Kidney (tissue), 14 donors: ENCODE measurements around the gene KCNAB2. TPM values are rescaled to one million over a fixed set of nuclear protein-coding genes. Genes with fewer than 3 reads are reported as not detected.

ENCODE experiments used
- DNase-seq, 5 donors: peaks; one replicate each; pipeline ENCODE4 v3.0.0-alpha.2; 2013 to 2020
- FAIRE-seq: peaks from 2 replicates; lab custom pipeline; 2012; peaks lifted over from hg19 to GRCh38; lab: Jason Lieb, UNC
- H3K27ac ChIP-seq, 2 donors: one replicate each; pipeline ENCODE4 v1.7.0; 2013; ENCODE audit warnings: low read depth in 2 of 2, low read length in 2 of 2, inconsistent platforms in 1 of 2
- H3K27me3 ChIP-seq: one replicate; pipeline ENCODE4 v1.7.1; 2013; ENCODE audit warnings: low read length, inconsistent platforms; ENCODE audit not compliant: control insufficient read depth, insufficient read depth
- H3K36me3 ChIP-seq, 3 donors: one replicate each; pipeline versions ENCODE4 v1.7.0 to v1.7.1; 2013; ENCODE audit warnings: low read length in 3 of 3, control low read depth in 1 of 3, inconsistent platforms in 1 of 3; ENCODE audit not compliant: insufficient read depth in 3 of 3, control insufficient read depth in 2 of 3
- H3K4me1 ChIP-seq, 3 donors: one replicate each; pipeline versions ENCODE4 v1.7.0 to v1.7.1; 2013; ENCODE audit warnings: low read length in 3 of 3, inconsistent platforms in 1 of 3, low read depth in 1 of 3; ENCODE audit not compliant: control insufficient read depth in 2 of 3, insufficient read depth in 2 of 3
- H3K4me3 ChIP-seq, 3 donors: one replicate each; pipeline versions ENCODE4 v1.7.0 to v1.8.1; 2013; ENCODE audit warnings: low read length in 3 of 3, control low read depth in 1 of 3, inconsistent platforms in 1 of 3
- H3K9ac ChIP-seq, 3 donors: one replicate each; pipeline versions ENCODE4 v1.7.0 to v1.7.1; 2013; ENCODE audit warnings: low read length in 3 of 3, control low read depth in 1 of 3, inconsistent platforms in 1 of 3
- H3K9me3 ChIP-seq, 3 donors: one replicate each; pipeline versions ENCODE4 v1.7.0 to v1.7.1; 2013; ENCODE audit warnings: low read length in 3 of 3, control low read depth in 1 of 3, inconsistent platforms in 1 of 3; ENCODE audit not compliant: control insufficient read depth in 2 of 3, insufficient read depth in 1 of 3
- intact Hi-C: fragments of 100-400 bp; cut with DNase I; formaldehyde crosslinking; loops from one replicate; pipeline ENCODE4 v1.11.1; 2022
- polyA plus RNA-seq: library from polyadenylated mRNA; stranded (reverse); fragments of 350-450 nt; fragmentation: Illumina TruSeq; extraction: RNeasy Lipid Tissue Mini Kit (QIAGEN cat#74804); gene quantifications from one replicate; pipeline ENCODE4 v1.2.3, GENCODE V29; 2014; ENCODE audit warnings: low read depth, low replicate concordance; ENCODE audit not compliant: insufficient read depth
- total RNA-seq: library from RNA; stranded (reverse); fragmentation: NEBNext Ultra II Directional; extraction: Animal tissue kit (Norgen Biotek cat#: 25700); gene quantifications from one replicate; pipeline ENCODE4 v1.2.1, GENCODE V29; 2021
- TF ChIP-seq, protein P1 (sequence below): IDR thresholded peaks from 3 replicates; pipeline ENCODE4 v1.5.1; 2012; ENCODE audit warnings: mild to moderate bottlenecking, moderate library complexity, borderline replicate concordance; ENCODE audit not compliant: insufficient read depth; ENCODE audit errors: extremely low read depth
- donor health status: control.
- donor health status: control.
- donor health status: control.
- donor health status: control.
- donor health status: control.
- donor health status: DM: yes; HTN: yes; CAD: no.
- donor health status: Normal renal cell carcinoma (clear cell type).

KCNAB2 gene
- total and polyA plus RNA-seq, 2 donors from 2014 or later, result 19.6 to 28.1 TPM

DNA sequence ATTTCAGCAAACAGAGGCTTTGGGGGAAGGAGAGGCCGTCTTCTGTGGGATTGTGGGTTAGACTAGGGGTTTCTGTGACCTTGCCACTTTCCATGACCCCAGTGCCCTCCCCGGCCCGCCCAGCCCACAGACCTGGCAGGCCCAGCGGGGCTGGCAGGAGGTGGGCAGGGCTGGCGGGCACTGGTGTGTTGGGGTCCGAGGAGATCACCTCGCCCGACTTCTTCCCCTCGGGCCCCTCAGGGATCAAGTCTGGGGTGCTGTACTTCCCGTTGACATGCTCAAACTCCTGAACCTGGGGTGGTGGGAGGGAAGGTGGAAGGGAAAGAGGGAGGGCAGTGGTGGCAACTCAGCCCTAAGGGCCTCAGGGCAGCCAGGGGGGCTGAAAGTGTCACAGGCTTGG, 78.1 kb downstream of the KCNAB2 start:
- Histone ChIP-seq H3K27me3 (no peaks in the 10 kb centered on the region), H3K36me3 (no peaks in the 10 kb centered on the region), H3K9me3 (no peaks in the 10 kb centered on the region), H3K4me1 (peaks cover 0 to 2% (median 0%) of the 10 kb centered on the region in 3 donors), H3K4me3 (no peak overlapping the region), H3K27ac (no peak overlapping the region), H3K9ac (no peak overlapping the region)
- DNase-seq (peak in 2 of 5 donors; percentile 24 to 43), FAIRE-seq (no peak)
- TF ChIP-seq, protein P1, sequence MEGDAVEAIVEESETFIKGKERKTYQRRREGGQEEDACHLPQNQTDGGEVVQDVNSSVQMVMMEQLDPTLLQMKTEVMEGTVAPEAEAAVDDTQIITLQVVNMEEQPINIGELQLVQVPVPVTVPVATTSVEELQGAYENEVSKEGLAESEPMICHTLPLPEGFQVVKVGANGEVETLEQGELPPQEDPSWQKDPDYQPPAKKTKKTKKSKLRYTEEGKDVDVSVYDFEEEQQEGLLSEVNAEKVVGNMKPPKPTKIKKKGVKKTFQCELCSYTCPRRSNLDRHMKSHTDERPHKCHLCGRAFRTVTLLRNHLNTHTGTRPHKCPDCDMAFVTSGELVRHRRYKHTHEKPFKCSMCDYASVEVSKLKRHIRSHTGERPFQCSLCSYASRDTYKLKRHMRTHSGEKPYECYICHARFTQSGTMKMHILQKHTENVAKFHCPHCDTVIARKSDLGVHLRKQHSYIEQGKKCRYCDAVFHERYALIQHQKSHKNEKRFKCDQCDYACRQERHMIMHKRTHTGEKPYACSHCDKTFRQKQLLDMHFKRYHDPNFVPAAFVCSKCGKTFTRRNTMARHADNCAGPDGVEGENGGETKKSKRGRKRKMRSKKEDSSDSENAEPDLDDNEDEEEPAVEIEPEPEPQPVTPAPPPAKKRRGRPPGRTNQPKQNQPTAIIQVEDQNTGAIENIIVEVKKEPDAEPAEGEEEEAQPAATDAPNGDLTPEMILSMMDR, result no peak
- intact Hi-C loops, result no loop called here

DNA sequence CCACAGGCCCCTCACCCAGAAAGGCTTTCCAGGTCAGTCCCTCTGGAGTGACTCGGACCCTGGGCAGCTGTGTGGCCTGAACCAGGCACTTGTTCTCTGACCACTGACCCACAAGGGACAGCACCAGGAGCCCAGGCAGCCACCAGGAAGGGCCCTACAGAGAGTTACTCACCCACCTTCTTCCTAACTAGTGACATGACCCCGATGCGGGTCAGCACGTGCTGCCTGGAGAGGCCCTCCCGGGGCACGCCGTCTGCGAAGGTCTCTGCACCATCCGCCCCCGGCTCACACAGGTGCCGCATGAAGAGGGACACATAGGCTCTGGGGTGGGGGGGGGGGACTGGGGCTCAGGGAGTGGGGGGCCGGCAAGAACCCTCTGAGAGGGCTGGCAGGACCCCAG, 78.7 kb downstream of the KCNAB2 start:
- DNase-seq, result peak in 2 of 5 donors; percentile 26 to 65
- FAIRE-seq, result no peak
- intact Hi-C loops, result no loop called here
- H3K9ac ChIP-seq, result no peak overlapping the region
- no peak overlapping the region for H3K27ac ChIP-seq
- no peaks in the 10 kb centered on the region for H3K27me3 ChIP-seq
- TF ChIP-seq, protein P1, result no peak
- no peak overlapping the region for H3K4me3 ChIP-seq
- H3K9me3 ChIP-seq, result no peaks in the 10 kb centered on the region
- peaks cover 0 to 2% (median 0%) of the 10 kb centered on the region in 3 donors for H3K4me1 ChIP-seq
- no peaks in the 10 kb centered on the region for H3K36me3 ChIP-seq

DNA sequence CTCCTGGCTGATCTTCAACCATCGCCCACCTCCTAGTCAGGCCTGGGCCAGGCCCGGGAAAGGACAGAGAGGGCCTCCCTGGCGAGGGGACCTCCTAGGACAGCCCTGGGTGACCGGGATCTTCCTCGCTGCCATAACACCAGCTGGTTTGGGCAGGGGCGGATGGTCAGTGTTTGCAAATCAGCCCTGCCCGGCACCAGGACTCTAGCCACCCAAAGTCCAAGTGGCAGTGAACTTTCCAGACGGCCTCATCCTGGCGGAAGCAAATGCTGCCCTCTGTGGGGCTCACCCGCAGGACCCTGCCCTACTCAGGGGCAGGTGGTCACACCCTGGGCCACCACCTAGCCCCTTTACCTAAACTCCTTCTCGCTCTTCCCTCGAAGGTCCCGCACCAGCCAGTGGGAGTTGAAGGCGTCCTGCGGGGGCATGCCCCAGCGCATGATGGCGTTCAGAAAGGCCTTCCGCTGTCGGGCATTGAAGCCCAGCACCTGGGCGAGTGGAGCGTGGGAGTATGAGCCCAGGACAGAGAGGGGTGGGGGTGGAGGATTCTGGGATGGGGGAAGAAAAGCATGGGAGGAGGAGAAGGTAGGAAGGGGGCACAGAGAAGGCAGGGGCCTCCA, 79.2 kb downstream of the KCNAB2 start:
- DNase-seq (peak in 2 of 5 donors; percentile 32 to 68), FAIRE-seq (no peak)
- Histone ChIP-seq H3K27ac (no peak overlapping the region), H3K36me3 (no peaks in the 10 kb centered on the region), H3K4me3 (no peak overlapping the region), H3K4me1 (peaks cover 0 to 2% (median 0%) of the 10 kb centered on the region in 3 donors), H3K27me3 (no peaks in the 10 kb centered on the region), H3K9ac (no peak overlapping the region), H3K9me3 (no peaks in the 10 kb centered on the region)
- TF ChIP-seq, protein P1, result no peak
- intact Hi-C loops, result no loop called here
